Activated CD8-positive, alpha-beta T cell treated with anti-CD3 and anti-CD28 coated beads for 36 hours (primary cell): ENCODE measurements around the gene EIF4B. TPM values are rescaled to one million over a fixed set of nuclear protein-coding genes. Genes with fewer than 3 reads are reported as not detected.

Experiments used
- ATAC-seq: fragments of 200-7000 bp; cut with Tn5 transposase; one replicate; pipeline ENCODE4 v1.10.0; 2021; ENCODE audit warnings: mild to moderate bottlenecking, moderate library complexity
- CTCF ChIA-PET: fragments of 350-600 bp; sonication (Branson Sonifier 250); formaldehyde crosslinking; loops from one replicate; lab custom pipeline; 2021; ENCODE audit warnings: antibody characterized with exemption; lab: Charles Lee
- POLR2A ChIA-PET: fragments of 350-600 bp; sonication (Branson Sonifier 250); formaldehyde crosslinking; loops from one replicate; lab custom pipeline; 2021; ENCODE audit warnings: antibody characterized with exemption; lab: Charles Lee
- DNase-seq: peaks from one replicate; pipeline ENCODE4 v3.0.0-alpha.2; 2020
- H3K27ac Mint-ChIP-seq: one replicate; pipeline ENCODE4 v1.8.0; 2021; ENCODE audit warnings: mild to moderate bottlenecking, mixed read lengths
- H3K27me3 Mint-ChIP-seq: one replicate; pipeline ENCODE4 v1.8.0; 2021; ENCODE audit warnings: mixed read lengths
- H3K36me3 Mint-ChIP-seq: one replicate; pipeline ENCODE4 v1.8.0; 2021; ENCODE audit warnings: low read depth, mixed read lengths
- H3K4me1 Mint-ChIP-seq: one replicate; pipeline ENCODE4 v1.8.0; 2021; ENCODE audit warnings: low read depth, mixed read lengths
- H3K4me3 Mint-ChIP-seq: one replicate; pipeline ENCODE4 v1.8.0; 2021; ENCODE audit warnings: mild to moderate bottlenecking, moderate library complexity, mixed read lengths
- H3K9me3 Mint-ChIP-seq: one replicate; pipeline ENCODE4 v1.8.0; 2021; ENCODE audit warnings: mixed read lengths
- intact Hi-C: fragments of 100-400 bp; cut with micrococcal nuclease; formaldehyde crosslinking; loops from one replicate; pipeline ENCODE4 v1.10.0; 2022
- total RNA-seq, 2 experiments: library from RNA; stranded (reverse); gene quantifications; one replicate each; pipeline ENCODE4 v1.2.3, GENCODE V29; 2021
- TF ChIP-seq, protein P1 (sequence below): fragments of 200-600 bp; IDR thresholded peaks from one replicate; pipeline ENCODE4 v1.8.0; 2022; ENCODE audit warnings: antibody characterized with exemption, mild to moderate bottlenecking

The EIF4B gene
- total RNA-seq, 2 experiments from 2014 or later: 789 to 814 TPM

DNA sequence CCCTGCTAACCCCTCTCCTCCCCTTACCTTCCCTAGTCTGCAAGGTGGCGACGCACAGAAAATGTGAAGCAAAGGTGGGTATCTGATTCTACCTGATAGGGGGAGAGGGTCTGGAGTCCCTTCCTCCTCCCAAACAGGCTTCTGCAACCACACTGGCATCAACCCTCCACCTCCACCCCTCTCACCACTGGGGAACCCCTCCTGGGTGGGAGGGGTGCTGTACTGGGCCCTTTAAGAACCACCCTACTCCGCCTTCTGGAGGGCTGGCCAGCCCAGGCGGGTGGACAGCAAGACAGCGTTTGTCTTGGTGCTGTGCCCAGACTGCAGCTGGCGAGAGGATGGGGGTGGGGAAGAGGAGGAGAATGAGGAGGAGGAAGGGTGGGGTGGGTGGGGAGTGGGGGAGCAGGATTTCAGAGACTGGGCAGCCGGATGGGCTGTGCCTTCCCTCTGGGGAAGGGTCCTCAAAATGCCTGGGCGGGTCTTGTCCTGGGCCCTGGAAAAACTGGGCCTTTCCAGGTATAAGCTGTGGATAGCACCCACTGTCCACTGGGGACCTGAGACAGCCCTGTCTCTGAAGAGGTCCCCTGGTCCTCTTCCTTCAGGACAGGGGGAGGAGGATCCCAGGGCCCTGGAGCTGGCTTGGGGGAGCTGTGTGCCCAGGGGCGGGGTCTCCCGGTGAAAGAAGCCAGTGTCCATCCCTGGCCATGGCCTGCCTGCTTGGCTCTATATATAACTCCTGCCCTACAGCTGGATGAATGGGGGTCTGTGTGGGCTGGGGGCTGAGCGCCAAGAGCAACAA, 46.4 kb downstream of the EIF4B start:
- intact Hi-C loops: no loop called here
- TF ChIP-seq, protein P1, sequence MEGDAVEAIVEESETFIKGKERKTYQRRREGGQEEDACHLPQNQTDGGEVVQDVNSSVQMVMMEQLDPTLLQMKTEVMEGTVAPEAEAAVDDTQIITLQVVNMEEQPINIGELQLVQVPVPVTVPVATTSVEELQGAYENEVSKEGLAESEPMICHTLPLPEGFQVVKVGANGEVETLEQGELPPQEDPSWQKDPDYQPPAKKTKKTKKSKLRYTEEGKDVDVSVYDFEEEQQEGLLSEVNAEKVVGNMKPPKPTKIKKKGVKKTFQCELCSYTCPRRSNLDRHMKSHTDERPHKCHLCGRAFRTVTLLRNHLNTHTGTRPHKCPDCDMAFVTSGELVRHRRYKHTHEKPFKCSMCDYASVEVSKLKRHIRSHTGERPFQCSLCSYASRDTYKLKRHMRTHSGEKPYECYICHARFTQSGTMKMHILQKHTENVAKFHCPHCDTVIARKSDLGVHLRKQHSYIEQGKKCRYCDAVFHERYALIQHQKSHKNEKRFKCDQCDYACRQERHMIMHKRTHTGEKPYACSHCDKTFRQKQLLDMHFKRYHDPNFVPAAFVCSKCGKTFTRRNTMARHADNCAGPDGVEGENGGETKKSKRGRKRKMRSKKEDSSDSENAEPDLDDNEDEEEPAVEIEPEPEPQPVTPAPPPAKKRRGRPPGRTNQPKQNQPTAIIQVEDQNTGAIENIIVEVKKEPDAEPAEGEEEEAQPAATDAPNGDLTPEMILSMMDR: no peak
- ChIA-PET POLR2A (interaction anchor here (0.9 to 2.8 kb wide), 4 partner anchors 10 to 26 kb away, joined by 3 to 15 read pairs (median 3); partner anchors contain the start of gene SPRYD3), CTCF (interaction anchor here (0.8 to 7.5 kb wide), 8 partner anchors 9 to 133 kb away, joined by 3 to 93 read pairs (median 12); partner anchors contain the start of genes SOAT2 and SPRYD3)
- Mint-ChIP-seq H3K36me3 (no peaks in the 10 kb centered on the region), H3K27ac (no peak overlapping the region), H3K27me3 (no peaks in the 10 kb centered on the region), H3K9me3 (no peaks in the 10 kb centered on the region), H3K4me3 (no peak overlapping the region), H3K4me1 (peaks cover 24% of the 10 kb centered on the region)
- DNase-seq (no peak), ATAC-seq (no peak)

- ATAC-seq: peak; percentile 14
- TF ChIP-seq, protein P1: peak; percentile 53
These were observed 47.2 kb downstream of the EIF4B start for GRCh38 chr12:53053218-53054111.

GRCh38 chr12:53054112-53054878, 48.0 kb downstream of the EIF4B start:
- ATAC-seq (peak; percentile 96), DNase-seq (peak; percentile 97)
- Mint-ChIP-seq H3K4me1 (peaks cover 10% of the 10 kb centered on the region), H3K36me3 (no peaks in the 10 kb centered on the region), H3K4me3 (peak overlapping the region; percentile 91), H3K27me3 (no peaks in the 10 kb centered on the region), H3K9me3 (no peaks in the 10 kb centered on the region), H3K27ac (peak overlapping the region; percentile 90)
- intact Hi-C loops: no loop called here
- ChIA-PET CTCF (interaction anchor here (0.6 to 7.5 kb wide), 19 partner anchors 8 to 325 kb away, joined by 3 to 93 read pairs (median 5); partner anchors contain the start of genes AAAS, EIF4B, IGFBP6 and SOAT2), POLR2A (interaction anchor here (0.8 to 2.8 kb wide), 10 partner anchors 10 to 105 kb away, joined by 3 to 15 read pairs (median 3); partner anchors contain the start of gene SPRYD3)
- TF ChIP-seq, protein P1: no peak

More at GRCh38 chr12:53053218-53054111, 47.2 kb downstream of the EIF4B start:
- peak; percentile 64 for DNase-seq
- Mint-ChIP-seq H3K36me3 (no peaks in the 10 kb centered on the region), H3K9me3 (no peaks in the 10 kb centered on the region), H3K4me3 (peak overlapping the region; percentile 91), H3K27me3 (no peaks in the 10 kb centered on the region), H3K4me1 (peaks cover 18% of the 10 kb centered on the region), H3K27ac (peak overlapping the region; percentile 90)
- ChIA-PET POLR2A (interaction anchor here (0.9 to 2.8 kb wide), 11 partner anchors 11 to 64 kb away, joined by 3 to 15 read pairs (median 3); partner anchors contain the start of gene SPRYD3), CTCF (interaction anchor here (0.6 to 7.5 kb wide), 20 partner anchors 7 to 291 kb away, joined by 3 to 93 read pairs (median 5); partner anchors contain the start of genes AAAS, EIF4B, IGFBP6 and SOAT2)
- intact Hi-C loops: no loop called here

- DNase-seq: no peak
- H3K4me1 Mint-ChIP-seq: peaks cover 6% of the 10 kb centered on the region
- no peak for ATAC-seq
- no peaks in the 10 kb centered on the region for H3K36me3 Mint-ChIP-seq
- CTCF ChIA-PET: interaction anchor here (1.1 to 7.5 kb wide), 6 partner anchors 10 to 171 kb away, joined by 4 to 93 read pairs (median 6); partner anchors contain the start of gene IGFBP6
- POLR2A ChIA-PET: interaction anchor here (0.9 to 2.8 kb wide), 7 partner anchors 8 to 43 kb away, joined by 3 to 15 read pairs (median 4); partner anchors contain the start of gene SPRYD3
- H3K9me3 Mint-ChIP-seq: no peaks in the 10 kb centered on the region
- intact Hi-C loops: no loop called here
- no peaks in the 10 kb centered on the region for H3K27me3 Mint-ChIP-seq
- TF ChIP-seq, protein P1: no peak
- H3K4me3 Mint-ChIP-seq: no peak overlapping the region
- no peak overlapping the region for H3K27ac Mint-ChIP-seq
These were observed 49.4 kb downstream of the EIF4B start for GRCh38 chr12:53055471-53056266.
